IPS-18c (cell line): ENCODE data around the gene AADACL3.

ENCODE experiments used
- H3K4me3 ChIP-seq: 2 replicates; pipeline ENCODE4 v1.7.0; 2013; ENCODE audit warnings: low read depth, mild to moderate bottlenecking, low read length, moderate library complexity; ENCODE audit not compliant: insufficient read depth
- H3K9me3 ChIP-seq: one replicate; pipeline ENCODE4 v1.6.1; 2013; ENCODE audit warnings: mild to moderate bottlenecking, low read length, moderate library complexity; ENCODE audit not compliant: control insufficient read depth, insufficient read depth

AADACL3 gene

GRCh38 chr1:12754738-12755137 lies 38.8 kb downstream of the AADACL3 start:
- Histone ChIP-seq H3K9me3 (no peaks in the 10 kb centered on the region), H3K4me3 (no peak overlapping the region)

GRCh38 chr1:12756273-12756672 lies 40.4 kb downstream of the AADACL3 start:
- no peaks in the 10 kb centered on the region for H3K9me3 ChIP-seq
- H3K4me3 ChIP-seq: no peak overlapping the region

GRCh38 chr1:12756768-12757413 lies 41.0 kb downstream of the AADACL3 start:
- no peaks in the 10 kb centered on the region for H3K9me3 ChIP-seq
- no peak overlapping the region for H3K4me3 ChIP-seq

- Histone ChIP-seq H3K9me3 (no peaks in the 10 kb centered on the region), H3K4me3 (no peak overlapping the region)
Observed at GRCh38 chr1:12757836-12758235, 41.9 kb downstream of the AADACL3 start.

GRCh38 chr1:12760256-12760795 lies 44.4 kb downstream of the AADACL3 start:
- Histone ChIP-seq H3K9me3 (no peaks in the 10 kb centered on the region), H3K4me3 (no peak overlapping the region)

- no peaks in the 10 kb centered on the region for H3K9me3 ChIP-seq
Observed at GRCh38 chr1:12761781-12762180, 45.9 kb downstream of the AADACL3 start.

GRCh38 chr1:12762766-12763165 lies 46.9 kb downstream of the AADACL3 start:
- Histone ChIP-seq H3K4me3 (no peak overlapping the region), H3K9me3 (no peaks in the 10 kb centered on the region)

More at GRCh38 chr1:12761781-12762180, 45.9 kb downstream of the AADACL3 start:
- H3K4me3 ChIP-seq: no peak overlapping the region

GRCh38 chr1:12763479-12763878 lies 47.6 kb downstream of the AADACL3 start:
- H3K9me3 ChIP-seq: no peaks in the 10 kb centered on the region

GRCh38 chr1:12764016-12764415 lies 48.1 kb downstream of the AADACL3 start:
- H3K4me3 ChIP-seq: no peak overlapping the region
- no peaks in the 10 kb centered on the region for H3K9me3 ChIP-seq

More at GRCh38 chr1:12763479-12763878, 47.6 kb downstream of the AADACL3 start:
- no peak overlapping the region for H3K4me3 ChIP-seq

GRCh38 chr1:12769031-12769430 lies 53.1 kb downstream of the AADACL3 start:
- no peaks in the 10 kb centered on the region for H3K9me3 ChIP-seq

GRCh38 chr1:12769976-12770505 lies 54.1 kb downstream of the AADACL3 start:
- H3K4me3 ChIP-seq: no peak overlapping the region
- no peaks in the 10 kb centered on the region for H3K9me3 ChIP-seq

More at GRCh38 chr1:12769031-12769430, 53.1 kb downstream of the AADACL3 start:
- H3K4me3 ChIP-seq: no peak overlapping the region

GRCh38 chr1:12770620-12771019 lies 54.7 kb downstream of the AADACL3 start:
- H3K4me3 ChIP-seq: no peak overlapping the region
- H3K9me3 ChIP-seq: no peaks in the 10 kb centered on the region

- H3K9me3 ChIP-seq: no peaks in the 10 kb centered on the region
- H3K4me3 ChIP-seq: no peak overlapping the region
Observed at GRCh38 chr1:12771186-12771585, 55.3 kb downstream of the AADACL3 start.

GRCh38 chr1:12772520-12772919 lies 56.6 kb downstream of the AADACL3 start:
- no peaks in the 10 kb centered on the region for H3K9me3 ChIP-seq
- H3K4me3 ChIP-seq: no peak overlapping the region

GRCh38 chr1:12773438-12773837 lies 57.5 kb downstream of the AADACL3 start, which contains the start of gene PRAMEF12:
Gene PRAMEF12, plus strand, starts transcription at chr1:12773738. Its CDS starts 1,130 bp downstream, at chr1:12774868.
- Histone ChIP-seq H3K4me3 (no peak within 1 kb of the TSS), H3K9me3 (no peaks in the 10 kb centered on the region)

- no peaks in the 10 kb centered on the region for H3K9me3 ChIP-seq
Observed at GRCh38 chr1:12774801-12775345, 59.0 kb downstream of the AADACL3 start.

GRCh38 chr1:12775443-12775842 lies 59.5 kb downstream of the AADACL3 start:
- no peak overlapping the region for H3K4me3 ChIP-seq
- no peaks in the 10 kb centered on the region for H3K9me3 ChIP-seq

More at GRCh38 chr1:12774801-12775345, 59.0 kb downstream of the AADACL3 start:
- no peak overlapping the region for H3K4me3 ChIP-seq
